Urinary bladder (tissue), 4 donors: ENCODE measurements around the gene PFDN6. TPM values are rescaled to one million over a fixed set of nuclear protein-coding genes. Genes with fewer than 3 reads are reported as not detected.

Source experiments
- DNase-seq: peaks from one replicate; pipeline ENCODE4 v3.0.0-alpha.2; 2015; ENCODE audit errors: extremely low spot score
- H3K27ac ChIP-seq: one replicate; pipeline ENCODE4 v1.5.1; 2013; ENCODE audit warnings: low read depth, mild to moderate bottlenecking, moderate library complexity
- H3K36me3 ChIP-seq: one replicate; pipeline ENCODE4 v1.6.1; 2013; ENCODE audit warnings: mild to moderate bottlenecking, moderate library complexity; ENCODE audit not compliant: insufficient read depth
- H3K4me1 ChIP-seq: one replicate; pipeline ENCODE4 v1.6.1; 2013; ENCODE audit warnings: mild to moderate bottlenecking, moderate library complexity; ENCODE audit not compliant: insufficient read depth
- H3K4me3 ChIP-seq: one replicate; pipeline ENCODE4 v1.5.1; 2013; ENCODE audit warnings: low read depth, low read length
- WGBS: extraction: QIAGEN DNeasy Blood & Tissue Kit; methylation state at CpG from one replicate; pipeline ENCODE4 v1.1.7; 2013; 5-methylcytosine and 5-hydroxymethylcytosine counted together
- polyA plus RNA-seq: library from polyadenylated mRNA; stranded (reverse); fragments of 200-250 nt; gene quantifications from one replicate; pipeline ENCODE4 v1.2.3, GENCODE V29; 2013
- total RNA-seq: library from RNA; depleted of rRNA; stranded (reverse); fragments of >200 nt; gene quantifications from one replicate; pipeline ENCODE4 v1.2.3, GENCODE V29; 2014
- donor health status: healthy with polysubstance abuse.
- donor health status: healthy.

PFDN6 gene
- total and polyA plus RNA-seq, 2 donors = 24.3 to 104 TPM

DNA sequence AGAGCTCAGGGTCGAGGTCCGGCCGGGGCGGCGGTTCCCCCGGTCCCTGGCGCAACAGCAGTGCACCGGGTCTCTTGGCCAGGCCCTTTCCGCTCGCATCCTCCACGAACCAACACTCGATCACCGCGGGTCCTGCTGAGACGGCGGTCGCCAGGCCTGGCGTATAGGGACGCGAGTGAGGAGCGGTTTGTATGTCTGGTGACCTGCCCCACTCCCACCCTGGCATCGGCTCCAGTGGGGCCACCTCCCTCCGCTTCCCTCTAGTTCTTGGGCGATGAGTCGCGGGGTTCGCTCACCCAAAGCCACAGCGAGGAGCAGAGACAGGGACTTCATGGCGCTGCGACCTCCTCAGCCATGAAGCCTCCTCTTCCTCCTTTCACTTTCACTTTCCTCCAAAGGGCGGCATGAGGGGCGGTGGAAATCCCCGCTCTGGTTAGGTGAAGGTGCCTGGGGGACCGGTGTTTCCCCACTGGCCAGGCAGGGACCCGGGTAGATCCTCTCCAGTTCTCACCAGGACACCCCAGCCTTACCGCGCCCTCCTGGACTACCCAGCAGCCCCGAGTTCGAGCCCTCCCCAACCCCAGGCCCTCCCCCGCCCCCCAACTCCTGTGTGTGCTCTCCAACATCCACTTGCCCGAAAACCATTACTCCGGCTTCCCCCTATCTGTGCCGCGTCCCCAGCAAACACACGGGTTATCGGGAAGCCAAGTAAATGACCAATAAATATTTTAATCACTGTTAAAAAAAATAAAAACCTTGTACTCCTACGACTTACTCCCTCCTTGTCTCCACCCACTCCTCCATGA, 24.5 kb downstream of the PFDN6 start, which contains the start of gene TAPBP:
TAPBP (minus strand) TSS at position 370 of the 806 bp plus-strand sequence; CDS start at position 333, 37 bp downstream.
- WGBS = under 1% methylated on average over 47 of the region's 47 CpGs
- Histone ChIP-seq H3K4me3 (peak within 1 kb of the TSS; percentile 56), H3K4me1 (no peaks in the 10 kb centered on the region), H3K36me3 (no peaks in the 10 kb centered on the region), H3K27ac (peak within 1 kb of the TSS; percentile 98)
- DNase-seq = no peak

GRCh38 chr6:33314515-33314942, 25.1 kb downstream of the PFDN6 start:
- 2% methylated on average over 10 of the region's 10 CpGs for whole genome bisulfite sequencing
- H3K4me1 ChIP-seq = no peaks in the 10 kb centered on the region
- DNase-seq = peak; percentile 54

DNA sequence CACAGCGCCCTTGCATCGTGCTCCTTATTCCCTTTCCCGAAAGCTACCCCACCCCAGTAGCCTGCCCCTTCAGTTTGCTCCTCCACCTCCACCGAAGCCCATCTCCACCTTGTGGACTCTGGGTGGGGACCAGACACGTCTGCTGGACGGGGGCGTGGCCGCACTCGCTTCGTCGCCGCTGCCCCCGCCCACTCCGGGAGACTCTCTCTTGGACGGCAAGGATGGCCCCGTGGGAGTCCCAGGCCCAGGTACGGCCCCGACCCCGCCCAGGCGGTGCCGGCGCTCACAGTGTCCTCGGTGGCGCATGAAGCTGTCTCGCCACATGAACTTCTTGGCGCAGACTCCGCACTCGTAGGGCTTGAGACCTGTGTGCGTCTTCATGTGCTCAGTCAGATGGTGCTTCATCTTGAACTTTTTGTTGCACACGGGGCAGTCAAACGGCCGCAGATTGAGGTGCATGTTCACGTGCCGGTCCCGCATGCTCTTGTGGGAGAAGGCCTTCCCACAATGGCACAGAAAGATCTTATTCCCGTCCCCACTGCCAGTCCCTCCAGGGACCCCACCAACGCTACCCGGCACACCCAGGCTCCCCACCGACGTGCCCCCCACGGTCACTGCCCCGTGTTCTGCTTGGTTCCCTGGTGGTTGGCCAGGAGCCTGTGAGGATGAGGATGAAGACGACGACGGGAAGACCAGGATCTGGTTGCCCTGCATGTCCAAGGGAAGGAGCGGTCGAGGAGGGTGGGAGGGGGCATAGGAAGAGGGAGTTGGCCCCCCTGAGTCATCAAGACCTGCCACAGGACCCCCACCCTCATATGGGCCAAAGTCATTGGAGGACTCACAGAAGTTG, 25.8 kb downstream of the PFDN6 start:
- H3K4me1 ChIP-seq = no peaks in the 10 kb centered on the region
- H3K27ac ChIP-seq = peak overlapping the region; percentile 98
- H3K4me3 ChIP-seq = peak overlapping the region; percentile 56
- no peak for DNase-seq
- no peaks in the 10 kb centered on the region for H3K36me3 ChIP-seq
- 37% methylated on average over 47 of the region's 47 CpGs for WGBS

More at GRCh38 chr6:33314515-33314942, 25.1 kb downstream of the PFDN6 start:
- H3K4me3 ChIP-seq = peak overlapping the region; percentile 56
- no peaks in the 10 kb centered on the region for H3K36me3 ChIP-seq
- peak overlapping the region; percentile 98 for H3K27ac ChIP-seq

DNA sequence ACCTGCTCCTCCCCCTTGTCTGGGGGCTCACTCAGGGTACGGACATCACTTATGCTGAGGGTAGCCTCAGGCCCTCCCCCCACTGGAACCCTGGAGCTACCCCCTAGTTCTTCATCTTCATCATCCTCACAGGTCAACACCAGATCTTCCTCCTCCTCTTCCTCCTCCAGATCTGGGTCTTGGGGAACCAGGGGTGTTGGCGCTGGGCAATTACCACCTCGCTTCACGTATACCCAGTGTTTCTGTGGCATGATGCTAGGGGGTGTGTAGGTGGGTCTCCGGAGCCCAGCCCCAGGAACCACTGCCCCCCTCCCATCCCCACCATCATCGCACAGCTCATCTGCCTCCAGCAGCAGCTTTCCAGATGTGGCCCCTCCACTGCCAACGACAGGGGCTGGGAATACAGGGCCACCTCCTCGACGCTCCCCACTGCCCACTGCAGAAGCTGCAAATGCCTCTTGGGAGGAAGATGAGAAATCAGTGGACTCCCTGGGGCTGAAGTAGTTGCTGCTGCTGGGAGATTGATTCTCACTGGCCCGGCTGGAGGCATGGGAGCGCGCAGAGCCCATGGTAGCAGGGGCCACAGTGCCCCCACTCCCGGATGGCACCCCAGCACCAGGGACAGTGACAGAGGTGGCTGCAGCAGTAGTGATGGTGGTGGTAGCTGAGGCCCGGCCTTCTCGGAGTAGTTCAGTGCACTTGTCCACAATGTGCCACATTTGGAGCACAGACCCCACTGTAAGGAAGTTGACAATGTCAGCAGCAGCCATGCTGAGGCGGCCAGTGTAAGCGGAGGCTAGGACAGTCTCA, 26.6 kb downstream of the PFDN6 start:
- WGBS = 88% methylated on average over 17 of the region's 17 CpGs
- Histone ChIP-seq H3K36me3 (no peaks in the 10 kb centered on the region), H3K4me3 (no peak overlapping the region), H3K27ac (no peak overlapping the region), H3K4me1 (no peaks in the 10 kb centered on the region)
- no peak for DNase-seq

DNA sequence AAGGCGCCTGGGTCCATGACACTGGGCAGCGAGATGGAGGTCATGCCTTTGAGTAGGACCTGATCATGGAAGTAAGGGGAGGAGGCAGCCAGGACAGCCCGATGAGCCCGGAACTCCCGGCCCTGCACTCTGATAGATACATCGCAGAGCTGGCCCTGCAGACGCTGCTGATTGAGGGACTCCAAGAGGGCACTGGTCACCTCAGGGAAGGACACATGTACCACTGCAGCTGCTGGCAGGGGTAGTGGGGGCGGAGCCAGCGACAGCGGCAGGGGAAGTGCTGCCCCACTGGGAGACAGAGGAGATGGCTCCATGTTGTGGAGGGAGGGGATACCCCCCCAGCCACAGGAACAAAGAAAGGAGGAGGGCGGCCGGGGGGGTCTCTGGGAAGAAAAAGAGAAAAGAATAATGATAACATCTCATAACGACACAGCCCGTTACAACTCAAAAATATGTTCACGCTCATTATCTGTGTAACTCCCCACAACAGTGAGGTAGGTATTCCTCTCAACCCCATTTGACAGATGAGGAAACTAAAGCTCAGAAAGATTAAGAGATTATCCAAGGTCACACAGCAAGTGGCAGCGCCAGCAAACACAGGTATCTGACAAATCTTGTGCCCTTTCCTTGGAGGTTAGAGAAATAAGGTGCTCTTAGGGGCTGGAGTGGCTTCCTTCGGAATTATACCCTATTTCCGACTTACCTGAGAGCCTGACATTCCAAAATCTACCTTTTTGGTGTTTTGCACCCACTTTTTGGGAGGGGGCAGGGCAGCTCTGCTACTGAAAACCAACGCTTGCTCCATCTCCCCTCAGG, 27.4 kb downstream of the PFDN6 start:
- no peak overlapping the region for H3K27ac ChIP-seq
- H3K36me3 ChIP-seq = no peaks in the 10 kb centered on the region
- DNase-seq = no peak
- peak overlapping the region; percentile 48 for H3K4me3 ChIP-seq
- no peaks in the 10 kb centered on the region for H3K4me1 ChIP-seq
- 73% methylated on average over 19 of the region's 19 CpGs for WGBS

GRCh38 chr6:33317419-33317668, 27.9 kb downstream of the PFDN6 start:
- H3K36me3 ChIP-seq = no peaks in the 10 kb centered on the region
- no peaks in the 10 kb centered on the region for H3K4me1 ChIP-seq
- H3K27ac ChIP-seq = no peak overlapping the region
- under 1% methylated on average over 26 of the region's 27 CpGs for WGBS
- DNase-seq = no peak
- peak overlapping the region; percentile 48 for H3K4me3 ChIP-seq

DNA sequence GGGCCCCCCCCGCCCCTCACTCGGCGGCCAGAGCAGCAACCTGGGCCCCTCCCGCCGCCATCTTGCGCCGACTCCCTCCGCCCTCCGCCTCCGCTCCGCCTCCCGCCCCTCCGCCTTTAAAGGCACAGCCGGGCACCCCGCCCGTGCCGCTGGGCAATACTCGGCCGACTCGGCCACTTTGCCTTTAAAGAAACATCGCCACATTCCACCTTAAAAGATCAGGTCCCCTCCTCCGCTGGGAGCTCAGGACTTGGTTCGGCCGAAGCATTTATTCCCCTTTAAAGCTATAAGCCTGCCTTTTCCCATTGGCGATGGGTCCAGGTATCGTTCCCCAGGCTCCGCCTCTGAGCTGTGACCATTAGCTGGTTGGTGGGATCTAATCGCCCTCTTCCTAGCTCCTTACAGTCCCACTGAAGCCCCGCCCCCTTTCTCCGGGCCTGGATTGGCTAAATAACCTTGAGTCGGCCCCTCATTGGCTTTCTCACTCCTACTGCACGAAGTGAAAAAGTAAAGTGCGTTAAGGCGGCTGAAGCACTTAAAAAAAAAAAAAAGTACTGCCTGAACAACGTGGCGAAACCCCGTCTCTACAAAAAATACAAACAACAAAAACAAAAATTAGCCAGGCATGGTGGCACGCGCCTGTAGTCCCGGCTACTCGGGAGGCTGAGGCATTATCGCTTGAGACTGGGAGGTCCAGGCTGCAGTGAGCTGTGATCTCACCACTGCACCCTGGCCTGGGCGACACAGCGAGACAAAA, 28.4 kb downstream of the PFDN6 start, which contains the start of gene ZBTB22:
ZBTB22 (minus strand) TSS at position 76 of the 757 bp plus-strand sequence. CDS start 828 bp downstream, outside the sequence.
- H3K4me3 ChIP-seq = peak within 1 kb of the TSS; percentile 48
- no peaks in the 10 kb centered on the region for H3K36me3 ChIP-seq
- under 1% methylated on average over 44 of the region's 44 CpGs for WGBS
- H3K27ac ChIP-seq = no peak within 1 kb of the TSS
- H3K4me1 ChIP-seq = no peaks in the 10 kb centered on the region
- peak; percentile 99 for DNase-seq

DNA sequence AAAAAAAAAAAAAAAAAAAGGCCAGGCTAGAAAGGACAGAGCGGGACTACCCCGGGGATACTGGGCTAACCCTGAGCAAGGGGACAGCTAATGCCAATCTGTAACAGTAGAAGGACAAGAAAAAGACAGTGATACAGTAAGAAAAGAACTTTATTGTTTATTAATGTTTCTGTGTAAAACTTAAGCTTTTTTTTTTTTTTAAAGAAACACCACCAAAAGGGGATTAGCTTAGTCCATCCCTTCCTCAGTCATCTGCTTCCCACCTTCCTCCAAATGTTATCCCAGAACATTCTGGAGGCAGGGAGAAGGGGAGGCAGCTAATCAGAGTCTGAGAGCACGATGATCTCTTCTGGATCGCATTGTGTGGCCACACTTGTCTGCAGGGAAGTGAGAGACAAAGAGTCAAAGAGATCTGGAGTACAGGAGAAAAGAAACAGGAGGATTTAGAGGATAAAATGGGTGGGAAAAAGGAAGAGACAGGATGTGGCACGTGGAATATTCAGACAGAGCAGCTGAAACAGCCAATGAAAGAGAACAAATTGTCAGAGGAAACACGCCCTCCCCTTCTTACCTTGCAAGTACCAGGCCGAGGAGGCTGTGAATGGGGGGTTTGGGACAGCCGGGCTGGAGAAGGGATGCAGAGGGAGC, 29.1 kb downstream of the PFDN6 start:
- Histone ChIP-seq H3K4me1 (no peaks in the 10 kb centered on the region), H3K4me3 (peak overlapping the region; percentile 48), H3K36me3 (no peaks in the 10 kb centered on the region), H3K27ac (no peak overlapping the region)
- 63% methylated on average over 8 of the region's 8 CpGs for WGBS
- DNase-seq = no peak

DNA sequence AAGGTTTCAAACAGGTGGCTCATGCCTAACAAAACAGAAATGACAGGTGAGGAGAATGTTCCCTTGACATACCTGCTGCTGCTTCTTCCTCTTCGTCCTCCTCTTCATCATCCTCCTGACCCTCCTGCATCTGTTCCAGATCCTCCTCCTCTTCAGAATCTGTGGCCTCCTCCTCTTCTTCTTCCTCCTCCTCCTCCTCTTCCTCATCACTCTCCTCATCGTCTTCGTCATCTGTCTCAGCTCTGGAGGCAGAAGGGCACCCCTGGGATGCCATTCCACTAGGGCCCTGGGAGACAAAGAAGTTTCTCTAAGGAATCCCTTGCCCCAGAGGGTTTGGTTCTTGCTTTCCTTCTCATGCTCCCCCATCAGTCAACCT, 30.5 kb downstream of the PFDN6 start:
- Histone ChIP-seq H3K4me1 (peaks cover 2% of the 10 kb centered on the region), H3K36me3 (no peaks in the 10 kb centered on the region), H3K4me3 (no peak overlapping the region), H3K27ac (no peak overlapping the region)
- no peak for DNase-seq
- 91% methylated on average over 3 of the region's 3 CpGs for WGBS

DNA sequence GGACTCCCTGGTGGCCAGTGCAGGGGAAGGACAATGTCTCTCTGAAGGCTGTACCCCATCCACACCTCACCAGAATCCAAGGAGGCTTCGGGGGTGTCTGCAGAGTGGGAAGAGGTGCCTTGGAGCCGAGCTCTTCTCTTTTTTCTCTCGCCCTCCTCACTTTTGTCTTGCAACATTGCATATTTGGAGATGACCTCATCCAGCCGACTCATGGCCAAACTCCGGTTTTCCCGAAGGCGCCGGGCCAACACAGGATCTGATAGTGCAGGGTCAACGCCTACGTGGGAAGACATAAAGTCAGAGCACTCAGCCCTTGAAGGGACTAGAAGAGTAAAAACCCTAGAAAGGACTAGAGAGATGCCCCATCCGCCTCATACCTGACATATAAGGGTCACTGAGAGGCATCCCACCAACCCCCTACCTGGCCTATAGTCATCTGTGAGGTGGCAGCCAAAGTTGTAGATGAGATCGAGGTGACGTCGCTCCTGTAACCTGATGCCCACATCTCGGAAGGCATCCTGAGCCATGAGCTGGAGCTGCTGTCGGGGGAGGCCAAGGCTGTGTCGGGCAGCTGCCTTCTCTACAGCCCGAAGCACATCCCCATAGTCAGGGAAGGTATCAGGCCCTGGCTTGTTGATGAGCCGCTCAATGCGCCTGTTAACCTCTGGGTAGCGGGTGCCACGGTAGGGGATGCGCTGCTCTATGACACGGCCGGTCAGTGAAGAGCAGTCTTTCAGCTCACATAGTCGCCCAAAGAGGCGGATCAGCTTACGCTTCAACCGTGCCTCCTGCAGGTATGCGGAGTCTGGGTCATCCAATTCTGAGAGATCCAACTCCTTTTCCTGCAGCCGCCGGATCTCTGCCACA, 31.1 kb downstream of the PFDN6 start:
- Histone ChIP-seq H3K36me3 (no peaks in the 10 kb centered on the region), H3K27ac (no peak overlapping the region), H3K4me3 (no peak overlapping the region), H3K4me1 (peaks cover 2% of the 10 kb centered on the region)
- no peak for DNase-seq
- WGBS = 71% methylated on average over 32 of the region's 32 CpGs

GRCh38 chr6:33321227-33321626, 31.8 kb downstream of the PFDN6 start:
- H3K27ac ChIP-seq = no peak overlapping the region
- DNase-seq = no peak
- H3K4me3 ChIP-seq = no peak overlapping the region
- H3K36me3 ChIP-seq = no peaks in the 10 kb centered on the region
- H3K4me1 ChIP-seq = peaks cover 2% of the 10 kb centered on the region
- WGBS = 79% methylated on average over 9 of the region's 9 CpGs
